ENCODE results near the gene ABI3BP.
"Not testable (repeated sequence)": the region's sequence is repeated elsewhere in the genome, so short reads cannot be mapped to it uniquely, and the experiment has no call there.

Gene ABI3BP, protein sequence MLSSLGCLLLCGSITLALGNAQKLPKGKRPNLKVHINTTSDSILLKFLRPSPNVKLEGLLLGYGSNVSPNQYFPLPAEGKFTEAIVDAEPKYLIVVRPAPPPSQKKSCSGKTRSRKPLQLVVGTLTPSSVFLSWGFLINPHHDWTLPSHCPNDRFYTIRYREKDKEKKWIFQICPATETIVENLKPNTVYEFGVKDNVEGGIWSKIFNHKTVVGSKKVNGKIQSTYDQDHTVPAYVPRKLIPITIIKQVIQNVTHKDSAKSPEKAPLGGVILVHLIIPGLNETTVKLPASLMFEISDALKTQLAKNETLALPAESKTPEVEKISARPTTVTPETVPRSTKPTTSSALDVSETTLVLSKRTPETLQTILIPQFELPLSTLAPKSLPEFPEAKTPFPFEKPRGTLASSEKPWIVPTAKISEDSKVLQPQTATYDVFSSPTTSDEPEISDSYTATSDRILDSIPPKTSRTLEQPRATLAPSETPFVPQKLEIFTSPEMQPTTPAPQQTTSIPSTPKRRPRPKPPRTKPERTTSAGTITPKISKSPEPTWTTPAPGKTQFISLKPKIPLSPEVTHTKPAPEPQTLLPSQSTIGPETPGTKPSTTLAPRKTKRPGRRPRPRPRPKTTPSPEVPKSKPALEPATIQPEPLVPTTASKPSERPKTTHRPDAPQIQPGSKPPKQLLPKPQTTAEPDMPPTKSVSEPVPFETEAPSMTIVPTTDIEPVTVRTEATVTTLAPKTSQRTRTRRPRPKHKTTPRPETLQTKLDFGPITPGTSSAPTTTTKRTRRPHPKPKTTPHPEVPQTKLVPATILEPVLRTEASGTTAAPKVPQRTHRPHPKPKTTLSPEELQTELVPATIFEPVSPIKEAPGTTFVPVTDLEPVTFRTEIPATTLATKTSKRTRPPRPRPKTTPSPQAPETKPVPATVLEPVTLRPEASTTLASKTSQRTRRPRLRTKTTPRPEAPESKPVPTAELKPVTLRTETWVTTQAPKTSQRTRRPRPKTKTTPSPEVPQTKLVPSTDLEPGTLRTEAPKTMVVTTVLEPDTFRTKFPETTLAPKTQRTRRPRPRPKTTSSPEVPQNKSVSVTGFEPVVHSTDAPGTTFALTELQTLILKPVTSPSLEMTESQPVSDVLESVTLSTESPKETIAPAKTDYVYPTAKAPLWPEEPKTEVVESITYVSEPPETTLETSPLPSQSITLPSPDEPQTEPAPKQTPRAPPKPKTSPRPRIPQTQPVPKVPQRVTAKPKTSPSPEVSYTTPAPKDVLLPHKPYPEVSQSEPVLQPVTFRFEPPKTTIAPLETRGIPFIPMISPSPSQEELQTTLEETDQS (N-terminal part only)

DNA sequence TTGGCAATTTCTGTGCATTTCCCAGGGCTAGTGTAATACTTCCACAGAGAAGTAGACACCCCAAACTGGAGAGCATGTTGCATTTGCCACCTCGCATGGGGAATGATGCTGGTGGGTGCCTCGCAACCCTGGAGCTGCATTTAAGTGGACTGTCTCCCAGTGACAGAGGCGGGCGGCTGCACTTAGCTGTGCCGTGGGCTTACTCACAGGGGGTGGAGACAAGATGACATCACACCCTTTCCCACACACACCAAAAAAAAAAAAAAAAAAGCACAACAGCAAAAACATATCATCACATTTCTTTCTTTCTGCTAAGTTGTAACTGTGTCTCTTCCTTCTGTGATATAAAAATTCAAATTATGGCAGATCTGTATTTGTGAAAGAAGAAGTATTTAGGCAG, at the start of gene ABI3BP:
ABI3BP (minus strand) TSS at position 113 of the 400 bp plus-strand sequence; CDS start at position 76, 37 bp downstream.
- no peak for DNase-seq

DNA sequence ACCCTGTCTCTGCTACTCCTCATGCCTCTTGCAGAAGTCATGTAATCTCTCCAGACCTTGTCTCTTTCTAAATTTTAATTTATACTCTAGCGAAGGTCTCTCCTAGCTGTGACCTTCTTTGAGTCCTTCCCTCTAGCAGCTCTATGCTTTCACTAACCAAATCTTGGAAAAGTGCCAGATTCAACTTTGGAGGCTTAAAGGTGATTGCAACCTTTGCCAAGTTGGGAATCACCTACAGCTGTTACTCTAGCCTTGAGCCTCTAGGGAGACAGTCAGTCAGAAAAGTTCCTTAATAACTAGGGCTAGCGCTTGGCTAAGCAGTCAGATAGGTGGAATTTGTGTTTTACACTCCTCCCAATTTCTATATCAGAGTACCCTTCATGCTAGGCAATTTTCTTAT, 46.1 kb upstream of the ABI3BP start:
- DNase-seq = no peak

DNA sequence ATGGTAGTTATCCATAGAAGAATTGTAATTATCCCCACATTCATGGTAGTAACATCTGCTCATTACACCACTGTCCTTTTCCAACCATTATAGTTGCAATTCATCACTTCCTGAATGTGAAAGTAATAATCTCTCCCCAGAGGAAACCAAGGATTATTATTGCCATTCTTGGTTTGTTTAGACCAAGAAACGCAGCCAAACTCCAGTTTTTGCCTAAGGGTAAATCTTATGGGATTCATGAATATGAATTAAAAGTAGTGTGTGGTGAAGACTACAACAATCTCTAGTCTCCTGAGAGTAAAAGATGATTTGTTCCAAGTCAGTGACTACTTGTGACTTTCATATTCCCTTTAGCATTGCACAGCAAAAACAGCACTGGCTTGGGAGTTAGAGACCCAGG, 45.7 kb upstream of the ABI3BP start:
- DNase-seq = no peak

DNA sequence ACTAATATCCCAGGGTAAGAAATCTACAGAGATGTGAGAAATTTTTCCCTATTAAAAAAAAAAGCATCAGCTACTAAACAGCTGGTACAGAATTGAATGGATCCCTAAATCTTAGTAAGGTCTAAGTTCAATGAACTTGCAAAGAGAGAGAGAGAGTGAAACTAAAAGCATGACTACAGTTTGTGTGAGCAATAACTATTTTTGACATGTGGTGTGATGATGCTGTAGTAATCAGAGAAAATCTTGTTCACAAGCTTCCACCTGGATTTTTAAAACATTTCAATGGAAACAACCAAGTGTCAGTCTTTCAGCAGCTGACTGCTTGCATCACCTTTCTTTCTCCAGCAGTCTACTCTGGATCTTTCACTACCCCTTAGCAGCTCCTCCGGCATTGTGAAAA, 45.2 kb upstream of the ABI3BP start:
- DNase-seq = no peak

DNA sequence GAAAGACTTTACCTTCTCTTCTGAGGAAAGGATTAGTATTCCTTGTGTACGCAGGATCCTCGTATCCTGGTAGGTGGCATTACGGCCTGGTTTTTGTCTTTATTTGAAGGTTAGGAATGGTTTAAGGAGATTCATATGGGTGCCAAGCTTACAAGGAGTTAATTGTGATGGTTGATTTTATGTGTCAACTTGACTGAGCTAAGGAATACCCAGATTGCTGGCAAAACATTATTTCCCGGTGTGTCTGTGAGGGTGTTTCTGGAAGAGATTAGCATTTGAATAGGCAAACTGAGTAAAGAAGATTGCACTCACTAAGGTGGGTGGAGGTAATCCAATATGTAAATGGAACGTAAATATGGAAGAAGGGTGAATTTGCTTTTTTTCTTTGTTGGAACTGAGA, 44.4 kb upstream of the ABI3BP start:
- no peak for DNase-seq

DNA sequence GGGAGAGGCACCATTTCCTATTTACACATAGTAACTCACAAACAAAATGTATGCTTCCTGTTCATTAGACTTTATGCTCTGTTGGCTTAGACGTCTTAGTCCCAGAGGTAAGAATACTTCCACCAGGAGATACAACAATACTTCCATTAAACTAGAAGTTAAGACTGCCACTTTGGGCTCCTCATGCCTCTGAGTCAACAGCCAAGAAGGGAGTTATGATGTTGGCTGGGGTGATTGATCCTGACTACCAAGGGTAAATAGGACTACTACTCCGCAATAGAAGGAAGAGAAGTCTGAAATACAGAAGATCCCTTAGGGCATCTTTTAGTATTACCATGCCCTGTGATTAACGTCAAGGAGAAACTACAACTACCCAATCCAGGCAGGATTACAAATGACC, 43.5 kb upstream of the ABI3BP start:
- DNase-seq = no peak

DNA sequence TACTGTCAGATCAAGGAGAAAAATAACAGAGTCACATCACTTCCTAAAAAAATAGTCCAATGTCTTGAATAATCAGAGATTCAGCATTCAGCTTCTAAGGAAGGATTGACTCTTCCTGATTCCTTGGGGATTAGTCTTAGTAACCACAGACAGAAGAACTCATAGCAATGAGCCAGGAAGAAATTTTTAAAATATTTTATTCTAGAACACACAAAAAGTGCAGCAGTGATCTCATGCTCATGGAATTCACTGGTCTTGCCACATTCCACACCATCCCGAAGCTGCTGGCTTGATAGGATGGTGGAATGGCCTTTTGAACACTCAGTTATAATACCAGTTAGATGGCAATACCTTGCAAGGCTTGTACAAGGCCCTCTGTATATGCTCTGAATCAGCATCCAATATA, 43.0 kb upstream of the ABI3BP start:
- DNase-seq = peak; percentile 8

DNA sequence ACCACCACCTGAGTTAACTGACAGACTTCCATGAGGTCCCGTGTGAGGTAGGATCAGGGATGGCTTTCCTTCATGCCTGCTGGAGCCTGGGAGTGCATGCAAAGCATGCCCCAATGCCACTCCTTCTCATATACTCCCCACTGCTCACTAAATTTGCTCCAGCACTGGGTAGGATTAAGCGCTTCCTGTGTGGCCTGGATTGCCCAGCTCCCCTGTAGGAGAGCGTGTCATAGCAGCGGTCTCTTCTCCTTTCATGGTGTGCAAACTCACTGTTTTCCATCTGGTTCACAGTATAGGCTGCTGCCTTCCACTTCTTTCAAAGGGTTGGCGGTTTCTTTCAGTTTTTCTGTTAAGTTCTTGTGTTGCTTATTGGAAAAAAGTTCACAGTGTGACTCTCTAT, 34.1 kb upstream of the ABI3BP start:
- no peak for DNase-seq

DNA sequence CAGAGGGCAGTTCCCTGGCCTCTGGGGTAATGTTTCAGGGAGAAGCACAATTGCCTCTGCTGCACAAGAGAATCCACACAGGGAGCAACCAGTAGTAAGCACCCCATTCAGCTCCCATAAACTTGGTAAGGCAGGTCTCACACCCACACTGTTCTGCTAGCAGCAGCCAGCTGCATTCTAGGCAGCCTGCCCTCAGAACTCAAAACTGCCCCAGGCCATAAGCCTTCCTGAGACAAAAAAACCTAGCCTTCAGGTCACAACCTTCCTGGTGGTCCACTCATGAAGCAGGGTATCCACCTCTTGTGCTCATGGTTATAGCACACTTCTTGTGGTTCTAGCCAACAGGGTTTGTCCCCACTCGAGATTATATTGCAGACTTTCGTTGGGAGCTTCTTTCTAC, 33.7 kb upstream of the ABI3BP start:
- DNase-seq = no peak

DNA sequence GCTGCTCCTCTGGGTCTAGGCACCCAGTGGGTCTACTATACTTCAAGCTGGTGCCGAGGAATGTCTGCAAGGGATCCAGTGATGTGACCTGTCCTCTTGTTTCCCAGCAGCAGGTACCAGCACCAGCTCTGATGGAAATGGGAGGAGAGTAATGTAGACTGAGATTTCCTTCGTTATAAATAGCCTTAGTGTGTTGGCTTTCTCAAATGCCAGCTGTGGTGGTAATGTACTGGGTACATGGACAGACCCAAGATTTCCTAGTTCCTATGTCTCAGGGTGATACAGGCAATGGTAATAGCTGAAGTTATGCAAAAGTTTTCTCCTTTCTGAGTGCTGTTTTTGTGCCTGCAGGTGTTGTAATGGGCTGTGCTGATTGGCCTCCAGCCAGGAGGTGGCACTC, 33.0 kb upstream of the ABI3BP start:
- DNase-seq = no peak

DNA sequence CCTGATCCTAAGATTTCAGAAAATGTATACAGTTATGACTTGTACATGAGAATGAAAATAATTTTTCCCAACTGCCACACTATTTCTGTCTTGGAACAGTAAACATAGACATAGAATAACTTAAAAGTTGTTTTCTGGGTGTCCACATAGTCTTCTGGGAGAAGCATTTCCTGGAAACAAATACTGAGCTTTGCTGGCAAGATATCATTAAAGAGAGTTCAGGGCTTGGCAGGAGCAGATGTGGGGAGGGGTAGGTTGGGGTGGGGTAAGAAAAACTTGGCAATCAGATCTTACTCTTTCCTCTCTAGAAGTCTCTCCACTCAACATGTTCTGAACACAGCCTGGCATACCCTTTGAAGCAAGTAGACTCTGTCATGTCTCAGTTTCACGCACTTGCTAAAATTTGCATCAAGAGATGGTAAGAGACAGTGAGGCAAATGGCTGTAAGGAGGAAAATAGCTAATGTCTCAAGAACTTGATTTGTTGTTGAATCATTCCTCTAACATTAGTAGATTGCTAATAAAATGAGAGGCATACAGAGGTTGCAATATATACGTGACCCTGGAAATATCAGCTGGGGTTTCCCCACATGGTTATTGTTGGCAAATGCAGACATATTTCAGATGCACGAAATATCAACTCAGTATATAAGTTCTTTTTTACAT, 27.3 kb upstream of the ABI3BP start:
- DNase-seq = no peak

DNA sequence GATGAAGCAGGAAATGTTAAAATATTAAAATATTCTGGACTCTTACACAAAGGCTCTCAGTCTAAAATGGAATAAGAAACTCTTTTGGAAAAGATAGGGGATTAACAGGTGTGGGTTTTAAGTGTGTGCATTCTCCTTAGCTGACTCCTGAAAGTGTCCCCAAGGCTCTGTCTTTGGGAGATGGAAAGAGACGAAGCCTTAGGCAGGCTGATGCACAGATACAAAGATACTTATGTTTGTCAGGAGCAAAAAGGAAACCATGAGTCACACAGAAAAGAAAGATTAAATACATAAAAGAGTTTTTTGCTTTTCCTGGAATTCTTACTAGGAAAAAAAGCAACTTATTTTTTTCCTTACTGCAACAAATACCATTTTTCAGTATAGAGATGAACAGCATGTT, 23.8 kb upstream of the ABI3BP start:
- DNase-seq = no peak

DNA sequence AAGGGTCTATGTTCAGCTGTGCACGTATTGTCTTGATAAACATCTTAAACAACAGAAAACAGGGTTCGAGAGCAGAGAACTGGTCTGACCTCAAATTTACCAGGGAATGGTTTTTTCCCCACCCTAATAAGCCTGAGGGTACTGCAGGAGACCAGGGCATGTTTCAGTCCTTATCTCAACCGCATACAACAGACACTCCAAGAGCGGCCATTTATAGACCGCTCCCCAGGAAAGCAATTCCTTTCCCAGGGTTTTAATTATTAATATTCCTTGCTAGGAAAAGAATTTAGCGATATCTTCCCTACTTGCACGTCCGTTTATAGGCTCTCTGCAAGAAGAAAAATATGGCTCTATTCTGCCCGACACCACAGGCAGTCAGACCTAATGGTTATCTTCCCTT, 19.1 kb upstream of the ABI3BP start:
- not testable (repeated sequence) for DNase-seq

DNA sequence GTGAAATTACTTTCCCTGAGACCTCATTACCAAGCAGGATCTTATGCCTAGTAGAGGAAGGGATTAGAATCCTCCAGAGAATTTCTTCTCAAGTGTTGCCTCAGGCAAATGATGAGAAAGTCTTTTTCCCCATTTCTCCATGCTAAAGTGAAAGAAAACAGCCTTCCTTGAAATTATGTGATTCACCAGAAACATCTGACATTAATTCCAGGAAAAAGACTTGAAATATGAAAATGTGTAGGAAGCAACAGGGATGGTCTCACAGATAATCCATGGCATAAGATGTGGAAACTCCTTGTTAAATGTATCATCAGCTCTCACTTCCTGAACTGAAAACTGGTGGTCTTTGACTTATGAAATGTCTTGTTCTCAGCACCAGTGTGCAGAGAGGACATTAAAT, 17.9 kb upstream of the ABI3BP start:
- DNase-seq = no peak

DNA sequence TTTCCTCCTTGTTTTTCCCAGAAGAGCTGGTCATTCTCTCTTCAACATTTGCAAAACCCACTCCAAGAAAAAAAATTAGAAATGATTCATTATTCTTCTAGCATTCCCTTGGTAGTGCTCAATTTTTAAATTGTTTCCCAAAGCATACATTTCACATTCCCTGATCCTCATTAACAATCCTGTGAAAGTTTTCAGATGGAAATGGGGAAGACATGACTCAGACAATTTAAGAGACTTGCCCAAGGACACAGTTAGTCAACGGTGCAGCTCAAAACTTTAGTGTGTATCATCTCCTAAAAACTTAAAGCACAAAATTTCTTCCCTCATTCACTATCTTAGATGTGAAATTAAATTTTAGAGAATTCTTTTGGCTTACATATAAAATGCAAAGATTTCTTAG, 17.1 kb upstream of the ABI3BP start:
- no peak for DNase-seq

DNA sequence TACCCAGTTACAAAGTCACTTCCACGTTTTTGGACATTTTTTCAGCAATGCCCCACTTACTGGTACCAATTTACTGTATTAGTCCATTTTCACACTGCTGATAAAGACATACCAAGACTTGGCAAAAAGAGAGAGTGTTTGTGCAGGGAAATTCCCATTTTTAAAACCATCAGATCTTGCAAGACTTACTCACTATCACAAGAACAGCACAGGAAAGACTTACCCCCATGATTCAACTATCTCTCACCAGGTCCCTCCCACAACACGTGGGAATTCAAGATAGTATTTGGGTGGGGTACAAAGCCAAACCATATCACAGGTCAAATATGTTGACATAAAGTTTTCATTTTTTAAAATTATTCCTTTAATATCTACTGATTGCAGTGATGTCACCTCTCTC, 16.2 kb upstream of the ABI3BP start:
- no peak for DNase-seq

DNA sequence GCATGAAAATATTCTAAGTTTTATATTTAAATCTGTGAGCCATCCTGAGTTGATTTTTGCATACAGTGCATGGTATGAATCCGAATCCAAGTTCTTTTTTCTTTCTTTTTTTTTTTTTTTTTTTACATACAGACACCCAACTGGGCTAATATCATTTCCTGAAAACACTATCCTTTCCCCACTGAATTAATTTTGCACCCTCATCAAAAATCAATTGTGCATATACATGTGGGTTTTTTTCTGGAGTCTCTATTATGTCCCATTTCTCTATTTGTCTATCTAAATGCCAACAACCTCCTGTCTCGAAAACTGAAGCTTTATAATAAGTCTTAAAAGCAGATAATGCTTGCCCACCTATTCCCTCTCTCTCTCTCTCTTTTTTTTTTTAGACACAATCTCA, 5.9 kb upstream of the ABI3BP start:
- no peak for DNase-seq

DNA sequence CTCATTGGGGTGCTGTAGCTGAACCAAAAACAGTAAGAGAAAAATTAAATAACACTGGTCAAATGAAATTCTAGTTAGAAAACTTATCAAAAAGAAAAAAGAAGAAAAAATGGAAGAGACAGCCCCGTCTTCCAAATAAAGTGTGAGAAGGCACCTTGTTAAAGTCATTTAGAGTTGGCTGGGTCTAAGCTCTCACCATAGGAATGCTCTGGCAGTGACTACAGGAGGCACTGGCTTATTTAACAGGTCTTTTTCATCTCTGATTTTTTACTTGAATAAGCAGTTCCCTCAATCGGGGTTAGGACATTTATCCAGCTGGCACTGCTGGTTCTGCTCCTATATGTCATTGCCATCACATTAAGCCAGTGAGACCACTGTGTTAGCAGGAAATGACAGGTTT, 1.6 kb upstream of the ABI3BP start:
- DNase-seq = no peak

DNA sequence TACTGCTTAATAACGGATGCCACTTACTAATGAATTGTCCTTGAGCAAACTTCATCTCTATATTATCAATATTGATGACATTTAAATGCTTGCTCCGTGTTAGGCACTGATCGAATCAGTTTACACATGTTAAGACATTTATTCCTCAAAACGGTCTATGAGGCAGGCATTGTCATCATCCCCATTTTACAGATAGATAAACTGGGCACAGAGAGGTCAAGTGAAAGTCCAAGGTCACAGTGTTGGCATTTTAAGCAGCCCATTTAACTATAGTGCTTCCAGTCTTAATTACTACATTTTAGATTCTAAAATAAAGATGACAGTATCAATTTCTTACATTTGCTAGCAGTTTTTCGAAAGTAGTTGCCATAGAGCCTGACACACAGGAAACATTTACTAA, 966 bp upstream of the ABI3BP start:
- DNase-seq = no peak

DNA sequence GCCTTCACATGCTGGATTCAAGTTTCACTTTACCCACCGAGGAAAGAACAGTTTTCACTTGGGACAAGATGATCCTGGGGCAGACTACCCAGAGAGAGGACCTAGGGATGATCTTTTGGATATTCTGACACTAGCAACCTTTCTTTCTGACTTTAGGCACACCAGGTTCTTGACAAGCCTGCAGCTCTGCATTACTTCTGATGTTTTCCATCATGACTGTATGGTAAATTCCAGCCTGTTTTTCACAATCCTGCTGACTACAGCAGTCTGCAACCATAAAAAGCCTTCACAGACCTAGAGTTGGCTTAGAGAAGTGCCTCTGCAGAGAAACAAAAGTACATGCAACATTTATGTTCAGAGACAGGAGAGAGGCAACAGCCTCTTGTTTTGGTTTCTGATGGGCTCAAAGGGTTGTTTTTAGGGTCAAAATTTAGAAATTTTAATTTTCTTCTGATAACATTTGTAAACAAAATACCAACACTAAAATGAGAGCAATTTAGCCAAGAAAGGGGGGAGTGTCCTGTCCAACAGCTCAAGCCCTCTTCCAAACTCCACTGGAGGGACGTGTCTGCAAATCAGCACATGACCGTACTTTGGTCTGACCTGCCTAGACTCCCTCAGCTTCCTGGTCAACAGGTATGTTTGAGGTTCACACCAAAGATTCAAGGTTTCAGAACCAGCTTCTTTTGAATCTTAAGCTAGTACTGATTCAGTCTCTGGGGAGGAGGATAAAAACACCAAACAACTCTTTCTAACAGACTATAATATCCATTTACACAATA, 799 bp downstream of the ABI3BP start:
- DNase-seq = no peak

DNA sequence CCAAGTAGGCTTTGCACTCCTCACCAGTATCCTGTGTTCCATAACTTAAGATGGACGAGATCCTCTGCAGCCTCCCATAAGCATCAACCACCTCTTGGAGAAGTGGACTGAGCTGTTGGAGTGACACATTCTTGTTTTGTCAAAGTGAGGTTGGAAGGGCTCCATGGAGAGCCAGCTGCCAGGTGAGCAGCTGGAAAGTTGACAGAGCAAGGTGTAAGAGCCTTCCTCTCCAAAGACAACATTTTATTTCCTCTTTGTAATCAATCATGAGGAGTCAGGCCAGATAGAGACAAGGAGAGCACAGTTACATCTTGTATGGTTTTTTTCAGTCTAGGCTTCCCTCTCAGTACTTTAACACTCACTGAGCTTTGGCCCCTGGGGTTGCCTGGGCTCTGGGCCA, 5.1 kb downstream of the ABI3BP start:
- DNase-seq = no peak

DNA sequence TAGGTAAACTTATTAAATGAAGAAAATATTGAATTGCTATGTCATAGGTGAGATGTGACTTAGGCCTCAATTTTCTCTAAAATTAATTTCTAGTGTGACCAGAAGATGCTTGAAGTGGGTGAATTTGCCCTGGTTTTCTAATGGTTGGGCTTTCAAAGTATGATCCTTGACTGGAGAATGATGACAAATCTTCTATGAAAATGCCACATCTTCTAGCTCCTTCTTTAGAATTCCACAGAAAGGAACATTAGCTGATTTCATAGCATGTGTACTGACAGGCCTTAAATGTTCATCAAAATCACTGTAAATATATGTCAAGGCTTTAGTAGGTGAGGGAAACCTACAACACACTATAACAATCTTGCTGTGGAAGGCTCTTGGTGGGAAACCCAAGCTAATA, 8.9 kb downstream of the ABI3BP start:
- no peak for DNase-seq
